ENCODE measurements around the gene OCIAD1.
"Not testable (repeated sequence)": the region's sequence is repeated elsewhere in the genome, so short reads cannot be mapped to it uniquely, and the experiment has no call there.

The OCIAD1 gene

GRCh38 chr4:48799157-48799556, 31.7 kb upstream of the OCIAD1 start:
- H3K27me3 ChIP-seq (ENCODE audit: insufficient read depth, low read depth) = no peaks in the 10 kb centered on the region
- no peak overlapping the region for H3K27ac ChIP-seq
- no peaks in the 10 kb centered on the region for H3K36me3 ChIP-seq (ENCODE audit: insufficient read depth)
- peaks cover 7% of the 10 kb centered on the region for H3K4me1 ChIP-seq (ENCODE audit: low read depth, poor library complexity, severe bottlenecking)
- TF ChIP-seq, protein P1, sequence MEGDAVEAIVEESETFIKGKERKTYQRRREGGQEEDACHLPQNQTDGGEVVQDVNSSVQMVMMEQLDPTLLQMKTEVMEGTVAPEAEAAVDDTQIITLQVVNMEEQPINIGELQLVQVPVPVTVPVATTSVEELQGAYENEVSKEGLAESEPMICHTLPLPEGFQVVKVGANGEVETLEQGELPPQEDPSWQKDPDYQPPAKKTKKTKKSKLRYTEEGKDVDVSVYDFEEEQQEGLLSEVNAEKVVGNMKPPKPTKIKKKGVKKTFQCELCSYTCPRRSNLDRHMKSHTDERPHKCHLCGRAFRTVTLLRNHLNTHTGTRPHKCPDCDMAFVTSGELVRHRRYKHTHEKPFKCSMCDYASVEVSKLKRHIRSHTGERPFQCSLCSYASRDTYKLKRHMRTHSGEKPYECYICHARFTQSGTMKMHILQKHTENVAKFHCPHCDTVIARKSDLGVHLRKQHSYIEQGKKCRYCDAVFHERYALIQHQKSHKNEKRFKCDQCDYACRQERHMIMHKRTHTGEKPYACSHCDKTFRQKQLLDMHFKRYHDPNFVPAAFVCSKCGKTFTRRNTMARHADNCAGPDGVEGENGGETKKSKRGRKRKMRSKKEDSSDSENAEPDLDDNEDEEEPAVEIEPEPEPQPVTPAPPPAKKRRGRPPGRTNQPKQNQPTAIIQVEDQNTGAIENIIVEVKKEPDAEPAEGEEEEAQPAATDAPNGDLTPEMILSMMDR (conservative IDR thresholded peaks at IDR 0.05; ENCODE audit: low read depth, low read length) = no peak
- H3K79me2 ChIP-seq (ENCODE audit: insufficient read depth, low read depth) = no peaks in the 10 kb centered on the region
- no peak overlapping the region for H3K4me2 ChIP-seq
- no peak overlapping the region for H2AFZ ChIP-seq (ENCODE audit: low read depth)
- no peaks in the 10 kb centered on the region for H4K20me1 ChIP-seq (ENCODE audit: insufficient read depth)
- no peak overlapping the region for H3K4me3 ChIP-seq (IDR thresholded peaks at IDR 0.05; ENCODE audit: insufficient read depth, low read depth, low read length)
- no peak overlapping the region for H3K9ac ChIP-seq

GRCh38 chr4:48800155-48800554, 30.7 kb upstream of the OCIAD1 start:
- not testable (repeated sequence) for H3K27me3 ChIP-seq (ENCODE audit: insufficient read depth, low read depth); H3K36me3 ChIP-seq (ENCODE audit: insufficient read depth); H3K27ac ChIP-seq; H3K79me2 ChIP-seq (ENCODE audit: insufficient read depth, low read depth); H4K20me1 ChIP-seq (ENCODE audit: insufficient read depth); H2AFZ ChIP-seq (ENCODE audit: low read depth); H3K9ac ChIP-seq; H3K4me1 ChIP-seq (ENCODE audit: low read depth, poor library complexity, severe bottlenecking); H3K4me2 ChIP-seq; H3K4me3 ChIP-seq (IDR thresholded peaks at IDR 0.05; ENCODE audit: insufficient read depth, low read depth, low read length)

- Histone ChIP-seq H3K4me2 (no peak overlapping the region), H3K27ac (no peak overlapping the region), H3K9ac (no peak overlapping the region), H3K4me3 (IDR thresholded peaks at IDR 0.05; ENCODE audit: insufficient read depth, low read depth, low read length) (no peak overlapping the region), H3K27me3 (ENCODE audit: insufficient read depth, low read depth) (no peaks in the 10 kb centered on the region), H3K79me2 (ENCODE audit: insufficient read depth, low read depth) (no peaks in the 10 kb centered on the region), H4K20me1 (ENCODE audit: insufficient read depth) (no peaks in the 10 kb centered on the region), H3K4me1 (ENCODE audit: low read depth, poor library complexity, severe bottlenecking) (peaks cover 7% of the 10 kb centered on the region), H3K36me3 (ENCODE audit: insufficient read depth) (no peaks in the 10 kb centered on the region), H2AFZ (ENCODE audit: low read depth) (no peak overlapping the region)
- TF ChIP-seq, protein P1 (conservative IDR thresholded peaks at IDR 0.05; ENCODE audit: low read depth, low read length) = no peak
Observed at GRCh38 chr4:48801016-48801715, 29.7 kb upstream of the OCIAD1 start.

DNA sequence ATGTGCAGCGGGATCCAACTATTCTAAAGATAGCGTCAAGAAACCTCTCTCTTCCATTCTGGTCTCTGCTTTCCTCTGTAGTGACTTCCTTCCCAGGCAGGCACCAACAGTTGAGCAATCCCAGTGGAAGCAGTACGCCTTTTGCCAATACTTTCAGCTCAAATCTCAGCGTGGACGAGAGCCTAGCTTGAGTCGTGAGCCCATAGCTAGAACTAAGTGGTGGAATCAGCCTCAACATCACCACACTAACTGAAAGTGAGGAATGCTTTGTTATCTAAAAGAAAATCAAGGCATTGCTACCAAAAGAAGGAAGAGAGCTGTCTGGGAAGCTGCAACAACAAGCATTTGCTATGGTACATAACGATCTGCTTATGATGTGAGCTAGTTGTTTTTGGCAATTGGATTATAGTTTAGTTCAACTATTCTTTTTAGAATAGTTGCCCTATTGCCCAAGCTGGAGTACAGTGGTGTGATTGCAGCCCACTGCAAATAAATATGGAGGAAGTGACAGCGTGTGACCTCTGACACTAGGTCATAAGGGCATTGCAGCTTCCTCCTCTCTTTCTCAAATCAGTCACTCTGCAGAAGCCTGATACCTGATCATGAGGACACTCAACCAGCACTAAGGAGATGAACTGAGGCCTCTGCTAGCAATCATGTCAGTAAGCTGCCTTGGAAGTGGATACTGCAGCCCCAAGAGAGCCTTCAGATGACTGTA, 26.1 kb upstream of the OCIAD1 start:
- Histone ChIP-seq H4K20me1 (ENCODE audit: insufficient read depth) (no peaks in the 10 kb centered on the region), H3K4me2 (no peak overlapping the region), H3K4me3 (IDR thresholded peaks at IDR 0.05; ENCODE audit: insufficient read depth, low read depth, low read length) (no peak overlapping the region), H3K27me3 (ENCODE audit: insufficient read depth, low read depth) (no peaks in the 10 kb centered on the region), H3K36me3 (ENCODE audit: insufficient read depth) (no peaks in the 10 kb centered on the region), H3K9ac (no peak overlapping the region), H3K4me1 (ENCODE audit: low read depth, poor library complexity, severe bottlenecking) (peaks cover 7% of the 10 kb centered on the region), H3K27ac (no peak overlapping the region), H2AFZ (ENCODE audit: low read depth) (no peak overlapping the region), H3K79me2 (ENCODE audit: insufficient read depth, low read depth) (no peaks in the 10 kb centered on the region)
- TF ChIP-seq, protein P1 (conservative IDR thresholded peaks at IDR 0.05; ENCODE audit: low read depth, low read length) = no peak

GRCh38 chr4:48812866-48813265, 18.0 kb upstream of the OCIAD1 start:
- Histone ChIP-seq H2AFZ (ENCODE audit: low read depth) (no peak overlapping the region), H4K20me1 (ENCODE audit: insufficient read depth) (no peaks in the 10 kb centered on the region), H3K9ac (no peak overlapping the region), H3K4me1 (ENCODE audit: low read depth, poor library complexity, severe bottlenecking) (peaks cover 29% of the 10 kb centered on the region), H3K4me2 (no peak overlapping the region; the same call in 1 of the 2 replicates), H3K27ac (no peak overlapping the region), H3K27me3 (ENCODE audit: insufficient read depth, low read depth) (no peaks in the 10 kb centered on the region), H3K36me3 (ENCODE audit: insufficient read depth) (no peaks in the 10 kb centered on the region), H3K4me3 (IDR thresholded peaks at IDR 0.05; ENCODE audit: insufficient read depth, low read depth, low read length) (no peak overlapping the region), H3K79me2 (ENCODE audit: insufficient read depth, low read depth) (no peaks in the 10 kb centered on the region)
- TF ChIP-seq, protein P1 (conservative IDR thresholded peaks at IDR 0.05; ENCODE audit: low read depth, low read length) = no peak

Measured in KMS-11 (cell line).